Panc1 (cell line): ENCODE measurements around the gene CRABP1. TPM values are rescaled to one million over a fixed set of nuclear protein-coding genes. Genes with fewer than 3 reads are reported as not detected.

Source experiments
- ATAC-seq: fragments of 200-7000 bp; cut with Tn5 transposase; 2 replicates; pipeline ENCODE4 v1.9.1; 2020; ENCODE audit warnings: mild to moderate bottlenecking, moderate library complexity
- BruUV-seq: library from RNA; stranded (reverse); fragments of 400-500 nt; replicated peaks from 2 replicates; lab custom pipeline; 2021; lab: Mats Ljungman, UMichigan
- CTCF ChIA-PET: fragments of 300-600 bp; sonication (Branson Sonifier 250); formaldehyde crosslinking; loops from one replicate; lab custom pipeline; 2022; ENCODE audit warnings: antibody characterized with exemption; lab: Charles Lee
- POLR2A ChIA-PET: fragments of 300-600 bp; sonication (Branson Sonifier 250); formaldehyde crosslinking; loops from one replicate; lab custom pipeline; 2022; ENCODE audit warnings: antibody characterized with exemption; lab: Charles Lee
- DNase-seq: peaks from one replicate; pipeline ENCODE4 v3.0.0-alpha.2; 2010; ENCODE audit warnings: low read depth, low spot score
- H3K27ac ChIP-seq: 2 replicates; pipeline ENCODE4 v1.5.1; 2011; ENCODE audit warnings: mild to moderate bottlenecking, low read length, inconsistent platforms
- H3K27me3 ChIP-seq: fragments of 200-500 bp; sonication (Bioruptor generic); 2 replicates; pipeline ENCODE4 v1.6.0; 2014; ENCODE audit warnings: low read length, inconsistent platforms; ENCODE audit not compliant: control insufficient read depth, insufficient read depth
- H3K36me3 ChIP-seq: fragments of 200-500 bp; sonication (Bioruptor generic); 2 replicates; pipeline ENCODE4 v1.5.1; 2014; ENCODE audit warnings: inconsistent platforms, mild to moderate bottlenecking, low read length, moderate library complexity; ENCODE audit not compliant: control insufficient read depth, insufficient read depth
- H3K4me1 ChIP-seq: 2 replicates; pipeline ENCODE4 v1.5.1; 2011; ENCODE audit warnings: inconsistent platforms, mild to moderate bottlenecking, low read length, moderate library complexity; ENCODE audit not compliant: control insufficient read depth, insufficient read depth
- H3K4me3 ChIP-seq, 2 experiments: 2 replicates each; pipeline ENCODE4 v1.5.1; 2011 to 2012; ENCODE audit warnings: low read depth in 2 of 2, low read length in 2 of 2, mild to moderate bottlenecking in 2 of 2, inconsistent platforms in 1 of 2, moderate library complexity in 1 of 2
- H3K9me3 ChIP-seq: fragments of 200-500 bp; sonication (Bioruptor generic); 2 replicates; pipeline ENCODE4 v1.5.1; 2014; ENCODE audit warnings: low read depth, mild to moderate bottlenecking, inconsistent platforms, low read length, moderate library complexity; ENCODE audit not compliant: control insufficient read depth, insufficient read depth
- CTCF ChIP-seq: fragments of 450-650 bp; IDR thresholded peaks from 2 replicates; pipeline ENCODE4 v1.5.1; 2017; ENCODE audit warnings: mild to moderate bottlenecking
- POLR2AphosphoS5 ChIP-seq: IDR thresholded peaks from 2 replicates; pipeline ENCODE4 v1.6.1; 2012; ENCODE audit warnings: mild to moderate bottlenecking, low read depth, low read length, moderate library complexity
- REST ChIP-seq, 2 experiments: IDR thresholded peaks; 2 replicates each; pipeline ENCODE4 v1.6.1; 2011 to 2012; ENCODE audit warnings: low read depth in 2 of 2, control low read depth in 1 of 2, low read length in 1 of 2, mild to moderate bottlenecking in 1 of 2, moderate library complexity in 1 of 2; ENCODE audit not compliant: insufficient read depth in 1 of 2
- SIN3A ChIP-seq: IDR thresholded peaks from 2 replicates; pipeline ENCODE4 v1.6.1; 2012; ENCODE audit warnings: low read depth, mild to moderate bottlenecking, low read length, moderate library complexity, borderline replicate concordance; ENCODE audit not compliant: insufficient read depth
- TCF7L2 ChIP-seq: IDR thresholded peaks from 2 replicates; pipeline ENCODE4 v1.6.1; 2011; ENCODE audit warnings: mild to moderate bottlenecking, low read depth, low read length, inconsistent platforms
- in situ Hi-C: cut with HindIII; loops from 2 replicates; pipeline ENCODE4 v1.10.0; 2016; ENCODE audit warnings: low sequenced_read_pairs, low pct_unique_long_range_greater_than_20kb
- intact Hi-C: fragments of 100-400 bp; cut with micrococcal nuclease; formaldehyde crosslinking; loops from one replicate; pipeline ENCODE4 v1.10.0; 2022; ENCODE audit not compliant: unreplicated experiment
- total RNA-seq: library from RNA; stranded (reverse); gene quantifications from one replicate; pipeline ENCODE4 v1.2.1, GENCODE V29; 2021; ENCODE audit not compliant: unreplicated experiment

Gene CRABP1
- total RNA-seq, 1 experiment from 2014 or later, result 6.7 TPM

- TF ChIP-seq TCF7L2 (no peak), POLR2AphosphoS5 (no peak), CTCF (no peak), SIN3A (no peak), REST (IDR thresholded peaks at IDR 0.05; ENCODE audit: insufficient read depth in 1 of 2, low read depth in 2 of 2, low read length in 1 of 2) (no peak)
- Histone ChIP-seq H3K4me3 (no peak overlapping the region), H3K9me3 (no peaks in the 10 kb centered on the region), H3K27me3 (peaks cover 18% of the 10 kb centered on the region), H3K36me3 (no peaks in the 10 kb centered on the region), H3K4me1 (no peaks in the 10 kb centered on the region), H3K27ac (no peak overlapping the region)
- intact Hi-C loops (no loop called here), in situ Hi-C loops (no loop called here)
- ATAC-seq (no peak), DNase-seq (no peak)
- no TSS peak for BruUV-seq
- ChIA-PET CTCF (interaction anchor here (0.7 kb wide), 1 partner anchor 19 kb away, joined by 4 read pairs; no protein-coding TSS in a partner anchor), POLR2A (no interaction called here)
Measured at GRCh38 chr15:78389322-78389721, 49.2 kb downstream of the CRABP1 start.

- no peaks in the 10 kb centered on the region for H3K36me3 ChIP-seq
- no peak overlapping the region for H3K27ac ChIP-seq
- no peak for ATAC-seq
- POLR2A ChIA-PET, result no interaction called here
- no peak overlapping the region for H3K4me3 ChIP-seq
- CTCF ChIA-PET, result interaction anchor here (0.7 kb wide), 1 partner anchor 20 kb away, joined by 4 read pairs; no protein-coding TSS in a partner anchor
- H3K4me1 ChIP-seq, result no peaks in the 10 kb centered on the region
- no peaks in the 10 kb centered on the region for H3K9me3 ChIP-seq
- no peak for DNase-seq
- no TSS peak for BruUV-seq
- in situ Hi-C loops (no loop called here), intact Hi-C loops (no loop called here)
- TF ChIP-seq TCF7L2 (no peak), REST (IDR thresholded peaks at IDR 0.05; ENCODE audit: insufficient read depth in 1 of 2, low read depth in 2 of 2, low read length in 1 of 2) (no peak), SIN3A (no peak), CTCF (no peak), POLR2AphosphoS5 (no peak)
- H3K27me3 ChIP-seq, result peaks cover 18% of the 10 kb centered on the region
Measured at GRCh38 chr15:78389738-78390137, 49.6 kb downstream of the CRABP1 start.
